NT2/D1 (cell line): ENCODE results near the gene POLR3A.

Experiments used
- YY1 ChIP-seq: IDR thresholded peaks from 2 replicates; pipeline ENCODE4 v1.6.1; 2011; ENCODE audit not compliant: insufficient read length, insufficient read depth
- ZNF274 ChIP-seq: IDR thresholded peaks from 2 replicates; pipeline ENCODE4 v1.6.1; 2011; ENCODE audit warnings: mild to moderate bottlenecking, low read depth, low read length

DNA sequence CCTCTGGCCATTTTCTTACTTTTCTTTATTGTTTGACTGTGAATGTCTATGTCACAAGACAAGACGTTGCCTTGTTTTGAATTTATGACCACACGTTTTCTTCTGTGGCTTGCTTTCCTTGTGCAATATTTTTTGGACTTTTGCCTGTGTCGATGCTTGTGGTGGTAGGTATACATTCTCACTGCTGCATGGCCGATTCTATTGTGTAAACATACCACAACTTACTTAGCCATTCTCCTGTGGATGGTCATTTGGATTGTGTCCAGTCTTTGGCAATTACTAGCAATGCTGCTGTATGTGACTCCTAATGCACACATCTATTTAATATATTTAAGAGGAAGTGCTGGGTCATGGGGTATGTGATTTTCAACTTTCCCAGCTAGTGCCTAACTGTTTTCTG is 84.8 kb downstream of the POLR3A start:
- TF ChIP-seq ZNF274 (no peak), YY1 (no peak)
